Measurements from ENCODE around the gene RAP1GAP.

- TF ChIP-seq MTF1 (CRISPR knock-in tag; IDR thresholded peaks at IDR 0.05; ENCODE audit: borderline replicate concordance) (no peak), ZNF24 (IDR thresholded peaks at IDR 0.05) (no peak), TBL1XR1 (IDR thresholded peaks at IDR 0.05; ENCODE audit: low read length in 2 of 2) (no peak), POLR2AphosphoS5 (IDR thresholded peaks at IDR 0.05; ENCODE audit: control insufficient read depth, insufficient read depth, low read depth, low read length) (no peak), ZBED1 (IDR thresholded peaks at IDR 0.05) (no peak), GTF2F1 (IDR thresholded peaks at IDR 0.05; ENCODE audit: low read depth, low read length) (no peak), KLF6 (CRISPR knock-in tag; IDR thresholded peaks at IDR 0.05; ENCODE audit: borderline replicate concordance) (no peak), GATA2 (CRISPR knock-in tag; IDR thresholded peaks at IDR 0.05) (no peak), POLR2A (conservative IDR thresholded peaks at IDR 0.05) (no peak)
- TF ChIP-seq, protein P1, sequence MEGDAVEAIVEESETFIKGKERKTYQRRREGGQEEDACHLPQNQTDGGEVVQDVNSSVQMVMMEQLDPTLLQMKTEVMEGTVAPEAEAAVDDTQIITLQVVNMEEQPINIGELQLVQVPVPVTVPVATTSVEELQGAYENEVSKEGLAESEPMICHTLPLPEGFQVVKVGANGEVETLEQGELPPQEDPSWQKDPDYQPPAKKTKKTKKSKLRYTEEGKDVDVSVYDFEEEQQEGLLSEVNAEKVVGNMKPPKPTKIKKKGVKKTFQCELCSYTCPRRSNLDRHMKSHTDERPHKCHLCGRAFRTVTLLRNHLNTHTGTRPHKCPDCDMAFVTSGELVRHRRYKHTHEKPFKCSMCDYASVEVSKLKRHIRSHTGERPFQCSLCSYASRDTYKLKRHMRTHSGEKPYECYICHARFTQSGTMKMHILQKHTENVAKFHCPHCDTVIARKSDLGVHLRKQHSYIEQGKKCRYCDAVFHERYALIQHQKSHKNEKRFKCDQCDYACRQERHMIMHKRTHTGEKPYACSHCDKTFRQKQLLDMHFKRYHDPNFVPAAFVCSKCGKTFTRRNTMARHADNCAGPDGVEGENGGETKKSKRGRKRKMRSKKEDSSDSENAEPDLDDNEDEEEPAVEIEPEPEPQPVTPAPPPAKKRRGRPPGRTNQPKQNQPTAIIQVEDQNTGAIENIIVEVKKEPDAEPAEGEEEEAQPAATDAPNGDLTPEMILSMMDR (IDR thresholded peaks at IDR 0.05 in 2 of 3, conservative IDR thresholded peaks at IDR 0.05 in 1 of 3; ENCODE audit: insufficient read depth in 2 of 3, low read depth in 1 of 3, low read length in 3 of 3): no peak
- TF ChIP-seq, protein P2, sequence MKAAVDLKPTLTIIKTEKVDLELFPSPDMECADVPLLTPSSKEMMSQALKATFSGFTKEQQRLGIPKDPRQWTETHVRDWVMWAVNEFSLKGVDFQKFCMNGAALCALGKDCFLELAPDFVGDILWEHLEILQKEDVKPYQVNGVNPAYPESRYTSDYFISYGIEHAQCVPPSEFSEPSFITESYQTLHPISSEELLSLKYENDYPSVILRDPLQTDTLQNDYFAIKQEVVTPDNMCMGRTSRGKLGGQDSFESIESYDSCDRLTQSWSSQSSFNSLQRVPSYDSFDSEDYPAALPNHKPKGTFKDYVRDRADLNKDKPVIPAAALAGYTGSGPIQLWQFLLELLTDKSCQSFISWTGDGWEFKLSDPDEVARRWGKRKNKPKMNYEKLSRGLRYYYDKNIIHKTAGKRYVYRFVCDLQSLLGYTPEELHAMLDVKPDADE (conservative IDR thresholded peaks at IDR 0.05; ENCODE audit: control insufficient read depth, low read depth, low read length): no peak
These were observed 17.0 kb upstream of the RAP1GAP start for GRCh38 chr1:21685946-21686678.

Data from K562 (cell line).